Hindlimb muscle (tissue), 1 donor: ENCODE data around the gene ARCN1. TPM values are rescaled to one million over a fixed set of nuclear protein-coding genes. Genes with fewer than 3 reads are reported as not detected.
A peak's percentile ranks its signal among the peaks of the same experiment; 100 is the strongest.

Source experiments
- DNase-seq: peaks from one replicate; pipeline ENCODE4 v3.0.0-alpha.2; 2013
- polyA plus RNA-seq: library from polyadenylated mRNA; unstranded; fragments of 120-200 nt; gene quantifications from one replicate; pipeline ENCODE4 v1.2.1, GENCODE V29; 2013; ENCODE audit not compliant: insufficient read length

Gene ARCN1
- polyA plus RNA-seq, 1 donor = 114 TPM

- DNase-seq = no peak
These were observed 49.7 kb downstream of the ARCN1 start for GRCh38 chr11:118621784-118622375.

GRCh38 chr11:118622376-118623268 is 50.4 kb downstream of the ARCN1 start:
- DNase-seq = no peak

- DNase-seq = no peak
These were observed 51.1 kb downstream of the ARCN1 start for GRCh38 chr11:118623269-118623655.

GRCh38 chr11:118625036-118625690 is 53.0 kb downstream of the ARCN1 start:
- no peak for DNase-seq

GRCh38 chr11:118625976-118626375 is 53.8 kb downstream of the ARCN1 start:
- DNase-seq = no peak

GRCh38 chr11:118627566-118627965 is 55.4 kb downstream of the ARCN1 start:
- DNase-seq = no peak

- DNase-seq = no peak
These were observed 55.8 kb downstream of the ARCN1 start for GRCh38 chr11:118628031-118628430.

- DNase-seq = no peak
These were observed 56.2 kb downstream of the ARCN1 start for GRCh38 chr11:118628432-118628831.

- no peak for DNase-seq
These were observed 56.8 kb downstream of the ARCN1 start for GRCh38 chr11:118628861-118629549.

GRCh38 chr11:118629761-118630661 is 57.8 kb downstream of the ARCN1 start:
- no peak for DNase-seq

- DNase-seq = no peak
These were observed 59.1 kb downstream of the ARCN1 start for GRCh38 chr11:118631142-118631909.

- no peak for DNase-seq
These were observed 60.5 kb downstream of the ARCN1 start for GRCh38 chr11:118632577-118633318.

GRCh38 chr11:118633319-118633690 is 61.1 kb downstream of the ARCN1 start:
- no peak for DNase-seq

GRCh38 chr11:118633979-118634378 is 61.8 kb downstream of the ARCN1 start:
- DNase-seq = no peak

- DNase-seq = peak; percentile 77
These were observed 62.4 kb downstream of the ARCN1 start for GRCh38 chr11:118634431-118635236.

- DNase-seq = peak; percentile 24
These were observed 63.0 kb downstream of the ARCN1 start for GRCh38 chr11:118635237-118635591.

GRCh38 chr11:118635642-118636041 is 63.4 kb downstream of the ARCN1 start:
- no peak for DNase-seq

GRCh38 chr11:118636569-118637290 is 64.5 kb downstream of the ARCN1 start:
- no peak for DNase-seq

- DNase-seq = no peak
These were observed 66.5 kb downstream of the ARCN1 start for GRCh38 chr11:118638726-118639125.
